ENCODE data around the gene OSM. TPM values are rescaled to one million over a fixed set of nuclear protein-coding genes. Genes with fewer than 3 reads are reported as not detected.
"Not testable (repeated sequence)": the region's sequence is repeated elsewhere in the genome, so short reads cannot be mapped to it uniquely, and the experiment has no call there.

OSM gene
- polyA plus RNA-seq, 1 donor (not counting 4 experiments of a cell fraction or from before 2014, with no cell fraction given) = not detected

- dilution Hi-C loops (cut with MboI; ENCODE audit: extremely low pct_ligation_motif_present, low sequenced_read_pairs) = no loop called here
- no peak for FAIRE-seq
- Histone ChIP-seq H3K9me3 (ENCODE audit: control insufficient read depth, low read depth, low read length) (no peaks in the 10 kb centered on the region), H3K4me1 (ENCODE audit: control insufficient read depth, extremely low read depth, insufficient read depth, low read length) (no peaks in the 10 kb centered on the region), H4K20me1 (ENCODE audit: control insufficient read depth, extremely low read depth, insufficient read depth, low read length) (no peaks in the 10 kb centered on the region), H3K4me2 (ENCODE audit: control insufficient read depth, extremely low read depth, insufficient read depth, low read depth, low read length) (no peak overlapping the region), H3K9me1 (ENCODE audit: control insufficient read depth, extremely low read depth, insufficient read depth, low read length) (no peaks in the 10 kb centered on the region), H2AFZ (ENCODE audit: control insufficient read depth, low read length) (no peak overlapping the region), H3K27me3 (ENCODE audit: control insufficient read depth, extremely low read depth, insufficient read depth, low read length) (no peaks in the 10 kb centered on the region), H3K4me3 (ENCODE audit: control insufficient read depth in 2 of 3, extremely low read depth in 1 of 3, insufficient read depth in 2 of 3, low read depth in 1 of 3, low read length in 3 of 3) (no peak overlapping the region), H3K36me3 (ENCODE audit: control insufficient read depth in 2 of 2, extremely low read depth in 1 of 2, insufficient read depth in 2 of 2, low read length in 2 of 2) (no peaks in the 10 kb centered on the region), H3K79me2 (ENCODE audit: control insufficient read depth, insufficient read depth, low read length) (no peaks in the 10 kb centered on the region), H3K9ac (ENCODE audit: control insufficient read depth, extremely low read depth, insufficient read depth, low read length) (no peak overlapping the region), H3K27ac (ENCODE audit: control insufficient read depth, insufficient read depth, low read length) (no peak overlapping the region)
- no peak for DNase-seq (ENCODE audit: low read depth, low spot score)
- TF ChIP-seq CTCF (optimal IDR thresholded peaks at IDR 0.05 in 1 of 3, IDR thresholded peaks at IDR 0.05 in 1 of 3, conservative IDR thresholded peaks at IDR 0.05 in 1 of 3; ENCODE audit: extremely low read depth in 1 of 3, insufficient read depth in 2 of 3, low read length in 3 of 3) (no peak), EZH2 (IDR thresholded peaks at IDR 0.05; ENCODE audit: low read length) (no peak)
These were observed 30.9 kb downstream of the OSM start for GRCh38 chr22:30235687-30236170.

- DNase-seq (ENCODE audit: low read depth, low spot score) (no peak), FAIRE-seq (no peak)
- no peak overlapping the region for H3K4me2 ChIP-seq (ENCODE audit: control insufficient read depth, extremely low read depth, insufficient read depth, low read depth, low read length)
- dilution Hi-C loops (cut with MboI; ENCODE audit: extremely low pct_ligation_motif_present, low sequenced_read_pairs) = no loop called here
- no peak overlapping the region for H3K27ac ChIP-seq (ENCODE audit: control insufficient read depth, insufficient read depth, low read length)
- no peaks in the 10 kb centered on the region for H3K9me1 ChIP-seq (ENCODE audit: control insufficient read depth, extremely low read depth, insufficient read depth, low read length)
- H3K9me3 ChIP-seq (ENCODE audit: control insufficient read depth, low read depth, low read length) = no peaks in the 10 kb centered on the region
- H3K9ac ChIP-seq (ENCODE audit: control insufficient read depth, extremely low read depth, insufficient read depth, low read length) = no peak overlapping the region
- no peaks in the 10 kb centered on the region for H3K79me2 ChIP-seq (ENCODE audit: control insufficient read depth, insufficient read depth, low read length)
- H3K4me1 ChIP-seq (ENCODE audit: control insufficient read depth, extremely low read depth, insufficient read depth, low read length) = no peaks in the 10 kb centered on the region
- H3K4me3 ChIP-seq (ENCODE audit: control insufficient read depth in 2 of 3, extremely low read depth in 1 of 3, insufficient read depth in 2 of 3, low read depth in 1 of 3, low read length in 3 of 3) = no peak overlapping the region
- H4K20me1 ChIP-seq (ENCODE audit: control insufficient read depth, extremely low read depth, insufficient read depth, low read length) = no peaks in the 10 kb centered on the region
- no peaks in the 10 kb centered on the region for H3K36me3 ChIP-seq (ENCODE audit: control insufficient read depth in 2 of 2, extremely low read depth in 1 of 2, insufficient read depth in 2 of 2, low read length in 2 of 2)
- H2AFZ ChIP-seq (ENCODE audit: control insufficient read depth, low read length) = no peak overlapping the region
- TF ChIP-seq CTCF (optimal IDR thresholded peaks at IDR 0.05 in 1 of 3, IDR thresholded peaks at IDR 0.05 in 1 of 3, conservative IDR thresholded peaks at IDR 0.05 in 1 of 3; ENCODE audit: extremely low read depth in 1 of 3, insufficient read depth in 2 of 3, low read length in 3 of 3) (no peak), EZH2 (IDR thresholded peaks at IDR 0.05; ENCODE audit: low read length) (no peak)
- no peaks in the 10 kb centered on the region for H3K27me3 ChIP-seq (ENCODE audit: control insufficient read depth, extremely low read depth, insufficient read depth, low read length)
These were observed 31.7 kb downstream of the OSM start for GRCh38 chr22:30234786-30235470.

- dilution Hi-C loops (cut with MboI; ENCODE audit: extremely low pct_ligation_motif_present, low sequenced_read_pairs); H3K4me2 ChIP-seq (ENCODE audit: control insufficient read depth, extremely low read depth, insufficient read depth, low read depth, low read length); H2AFZ ChIP-seq (ENCODE audit: control insufficient read depth, low read length); H3K9me1 ChIP-seq (ENCODE audit: control insufficient read depth, extremely low read depth, insufficient read depth, low read length); H3K9ac ChIP-seq (ENCODE audit: control insufficient read depth, extremely low read depth, insufficient read depth, low read length); H3K4me1 ChIP-seq (ENCODE audit: control insufficient read depth, extremely low read depth, insufficient read depth, low read length); DNase-seq (ENCODE audit: low read depth, low spot score); H3K27ac ChIP-seq (ENCODE audit: control insufficient read depth, insufficient read depth, low read length); H3K9me3 ChIP-seq (ENCODE audit: control insufficient read depth, low read depth, low read length); FAIRE-seq; H3K36me3 ChIP-seq (ENCODE audit: control insufficient read depth in 2 of 2, extremely low read depth in 1 of 2, insufficient read depth in 2 of 2, low read length in 2 of 2); H3K27me3 ChIP-seq (ENCODE audit: control insufficient read depth, extremely low read depth, insufficient read depth, low read length); H3K4me3 ChIP-seq (ENCODE audit: control insufficient read depth in 2 of 3, extremely low read depth in 1 of 3, insufficient read depth in 2 of 3, low read depth in 1 of 3, low read length in 3 of 3); H4K20me1 ChIP-seq (ENCODE audit: control insufficient read depth, extremely low read depth, insufficient read depth, low read length); H3K79me2 ChIP-seq (ENCODE audit: control insufficient read depth, insufficient read depth, low read length): not testable (repeated sequence)
These were observed 32.3 kb downstream of the OSM start for GRCh38 chr22:30234325-30234724.
